Measurements from ENCODE around the gene CECR2.

Gene CECR2

GRCh38 chr22:17366830-17367229 is 2.4 kb upstream of the CECR2 start:
- DNase-seq (ENCODE audit: low read depth in 2 of 2, low spot score in 1 of 2), result no peak

GRCh38 chr22:17368144-17368543 is 1.1 kb upstream of the CECR2 start:
- no peak for DNase-seq (ENCODE audit: low read depth in 2 of 2, low spot score in 1 of 2)

- DNase-seq (ENCODE audit: low read depth in 2 of 2, low spot score in 1 of 2), result no peak
Observed at GRCh38 chr22:17368554-17369438, 464 bp upstream of the CECR2 start.

- no peak for DNase-seq (ENCODE audit: low read depth in 2 of 2, low spot score in 1 of 2)
Observed at GRCh38 chr22:17370026-17370765, 936 bp downstream of the CECR2 start.

- no peak for DNase-seq (ENCODE audit: low read depth in 2 of 2, low spot score in 1 of 2)
Observed at GRCh38 chr22:17370766-17371432, 1.6 kb downstream of the CECR2 start.

GRCh38 chr22:17371448-17371847 is 2.2 kb downstream of the CECR2 start:
- DNase-seq (ENCODE audit: low read depth in 2 of 2, low spot score in 1 of 2), result no peak

- no peak for DNase-seq (ENCODE audit: low read depth in 2 of 2, low spot score in 1 of 2)
Observed at GRCh38 chr22:17373855-17374254, 4.6 kb downstream of the CECR2 start.

GRCh38 chr22:17375914-17376614 is 6.8 kb downstream of the CECR2 start:
- no peak for DNase-seq (ENCODE audit: low read depth in 2 of 2, low spot score in 1 of 2)

- no peak for DNase-seq (ENCODE audit: low read depth in 2 of 2, low spot score in 1 of 2)
Observed at GRCh38 chr22:17376950-17377349, 7.7 kb downstream of the CECR2 start.

- DNase-seq (ENCODE audit: low read depth in 2 of 2, low spot score in 1 of 2), result no peak
Observed at GRCh38 chr22:17379944-17380343, 10.7 kb downstream of the CECR2 start.

- no peak for DNase-seq (ENCODE audit: low read depth in 2 of 2, low spot score in 1 of 2)
Observed at GRCh38 chr22:17380359-17381087, 11.3 kb downstream of the CECR2 start.

- DNase-seq (ENCODE audit: low read depth in 2 of 2, low spot score in 1 of 2), result no peak
Observed at GRCh38 chr22:17381192-17381913, 12.1 kb downstream of the CECR2 start.

GRCh38 chr22:17384612-17385330 is 15.5 kb downstream of the CECR2 start:
- DNase-seq (ENCODE audit: low read depth in 2 of 2, low spot score in 1 of 2), result no peak

GRCh38 chr22:17387356-17387755 is 18.1 kb downstream of the CECR2 start:
- no peak for DNase-seq (ENCODE audit: low read depth in 2 of 2, low spot score in 1 of 2)

- no peak for DNase-seq (ENCODE audit: low read depth in 2 of 2, low spot score in 1 of 2)
Observed at GRCh38 chr22:17388235-17388634, 19.0 kb downstream of the CECR2 start.

- no peak for DNase-seq (ENCODE audit: low read depth in 2 of 2, low spot score in 1 of 2)
Observed at GRCh38 chr22:17390087-17390486, 20.8 kb downstream of the CECR2 start.

- no peak for DNase-seq (ENCODE audit: low read depth in 2 of 2, low spot score in 1 of 2)
Observed at GRCh38 chr22:17396516-17396915, 27.3 kb downstream of the CECR2 start.

GRCh38 chr22:17397756-17398547 is 28.7 kb downstream of the CECR2 start:
- DNase-seq (ENCODE audit: low read depth in 2 of 2, low spot score in 1 of 2), result no peak
